Body of pancreas (tissue), 4 donors: ENCODE data around the gene CNTNAP5. TPM values are rescaled to one million over a fixed set of nuclear protein-coding genes. Genes with fewer than 3 reads are reported as not detected.

ENCODE experiments used
- ATAC-seq: fragments of 150-250 bp; one replicate; pipeline ENCODE4 v1.9.1; 2016
- DNase-seq, 4 donors: peaks; one replicate each; pipeline ENCODE4 v3.0.0-alpha.2; 2019
- H3K27ac ChIP-seq, 4 donors: fragments of 200-600 bp; sonication (generic); 1 replicate in 3 of 4; 2 replicates in 1 of 4; pipeline versions ENCODE4 v1.5.1 to v1.6.1; 2016 to 2019; ENCODE audit warnings: mild to moderate bottlenecking in 1 of 4, mixed read lengths in 1 of 4, moderate library complexity in 1 of 4
- H3K27me3 ChIP-seq, 2 donors: fragments of 200-600 bp; sonication (generic); one replicate each; pipeline ENCODE4 v1.6.0; 2016; ENCODE audit warnings: mild to moderate bottlenecking in 1 of 2
- H3K36me3 ChIP-seq, 2 donors: fragments of 200-600 bp; sonication (generic); replicated peaks in 1 of 2; 2 replicates each; pipeline ENCODE4 v1.5.1; 2016; ENCODE audit warnings: low read depth in 2 of 2; ENCODE audit not compliant: insufficient read depth in 1 of 2
- H3K4me1 ChIP-seq: fragments of 200-600 bp; sonication (generic); one replicate; pipeline ENCODE4 v1.6.0; 2016
- H3K4me3 ChIP-seq, 2 donors: fragments of 200-600 bp; sonication (generic); 1 replicate in 1 of 2; 2 replicates in 1 of 2; pipeline ENCODE4 v1.5.1; 2016 to 2019
- H3K9me3 ChIP-seq, 3 donors: fragments of 200-600 bp; sonication (generic); 1 replicate in 2 of 3; 2 replicates in 1 of 3; pipeline ENCODE4 v1.5.1; 2016
- CTCF ChIP-seq, 7 experiments: fragments of 450-650 bp in 4 of 7; fragments of 200-600 bp in 3 of 7; sonication (generic) in 3 of 7; IDR thresholded peaks; one replicate each; pipeline ENCODE4 v1.5.1; 2016 to 2019; ENCODE audit warnings: antibody characterized with exemption in 7 of 7
- POLR2A ChIP-seq, 3 donors: fragments of 450-650 bp; IDR thresholded peaks; one replicate each; pipeline ENCODE4 v1.6.1; 2016; ENCODE audit warnings: antibody characterized with exemption in 3 of 3, mild to moderate bottlenecking in 2 of 3
- WGBS, 2 donors: methylation state at CpG; one replicate each; pipeline ENCODE4 v1.1.5; 2017; 5-methylcytosine and 5-hydroxymethylcytosine counted together
- intact Hi-C: fragments of 100-400 bp; cut with DNase I; formaldehyde crosslinking; loops from one replicate; pipeline ENCODE4 v1.15.1; 2023
- total RNA-seq, 2 donors: library from RNA; depleted of rRNA; stranded (reverse); fragments of >200 nt; gene quantifications; one replicate each; pipeline ENCODE4 v1.1.0, GENCODE V29; 2016

CNTNAP5 gene
- total RNA-seq, 2 donors from 2014 or later, result 0.26 to 0.33 TPM

- H3K36me3 ChIP-seq, result no peaks in the 10 kb centered on the region
- intact Hi-C loops, result no loop called here
- ATAC-seq (no peak), DNase-seq (no peak)
- whole genome bisulfite sequencing, 2 donors, result 62 to 66% methylated on average over 1 of the region's 1 CpG
- H3K9me3 ChIP-seq, result peaks cover 0 to 7% (median 0%) of the 10 kb centered on the region in 3 donors
- TF ChIP-seq CTCF (IDR thresholded peaks at IDR 0.05) (no peak), POLR2A (IDR thresholded peaks at IDR 0.05) (no peak)
- H3K27ac ChIP-seq, result no peak overlapping the region
- no peaks in the 10 kb centered on the region for H3K4me1 ChIP-seq
- H3K4me3 ChIP-seq, result no peak overlapping the region
- H3K27me3 ChIP-seq, result no peaks in the 10 kb centered on the region
These were observed 667.6 kb downstream of the CNTNAP5 start for GRCh38 chr2:124692707-124693106.

- DNase-seq, result no peak
- intact Hi-C loops, result no loop called here
- H3K36me3 ChIP-seq, result no peaks in the 10 kb centered on the region
- no peaks in the 10 kb centered on the region for H3K27me3 ChIP-seq
- H3K27ac ChIP-seq, result no peak overlapping the region
- no peaks in the 10 kb centered on the region for H3K4me1 ChIP-seq
- no peak for TF ChIP-seq CTCF (IDR thresholded peaks at IDR 0.05)
- TF ChIP-seq POLR2A (IDR thresholded peaks at IDR 0.05), result no peak
- no peak for ATAC-seq
- WGBS, 2 donors, result 26 to 28% methylated on average over 1 of the region's 1 CpG
- H3K9me3 ChIP-seq, result peaks cover 0 to 7% (median 0%) of the 10 kb centered on the region in 3 donors
- H3K4me3 ChIP-seq, result no peak overlapping the region
These were observed 668.1 kb downstream of the CNTNAP5 start for GRCh38 chr2:124693156-124693555.

- ATAC-seq (no peak), DNase-seq (no peak)
- 52 to 69% methylated on average over 4 of the region's 4 CpGs for WGBS, 2 donors
- Histone ChIP-seq H3K36me3 (no peaks in the 10 kb centered on the region), H3K9me3 (no peaks in the 10 kb centered on the region), H3K4me3 (no peak overlapping the region), H3K4me1 (no peaks in the 10 kb centered on the region), H3K27ac (no peak overlapping the region), H3K27me3 (no peaks in the 10 kb centered on the region)
- TF ChIP-seq POLR2A (IDR thresholded peaks at IDR 0.05) (no peak), CTCF (IDR thresholded peaks at IDR 0.05) (no peak)
- intact Hi-C loops, result no loop called here
These were observed 674.0 kb downstream of the CNTNAP5 start for GRCh38 chr2:124698979-124699565.

- no peaks in the 10 kb centered on the region for H3K9me3 ChIP-seq
- no peak for ATAC-seq
- no peaks in the 10 kb centered on the region for H3K4me1 ChIP-seq
- H3K36me3 ChIP-seq, result no peaks in the 10 kb centered on the region
- H3K27ac ChIP-seq, result no peak overlapping the region
- TF ChIP-seq CTCF (IDR thresholded peaks at IDR 0.05), result no peak
- TF ChIP-seq POLR2A (IDR thresholded peaks at IDR 0.05), result no peak
- no peak overlapping the region for H3K4me3 ChIP-seq
- DNase-seq, result no peak
- H3K27me3 ChIP-seq, result no peaks in the 10 kb centered on the region
- intact Hi-C loops, result no loop called here
These were observed 677.7 kb downstream of the CNTNAP5 start for GRCh38 chr2:124702777-124703176.
